GM23338 (cell line): ENCODE results near the gene ADGRG4.

Experiments used
- CREB1 ChIP-seq: fragments of 250-450 bp; sonication (Bioruptor Pico); IDR thresholded peaks from 2 replicates; pipeline ENCODE4 v1.5.0; 2020; ENCODE audit warnings: low read depth, mild to moderate bottlenecking, moderate library complexity
- CTCF ChIP-seq, 2 experiments: fragments of 200-600 bp in 1 of 2; sonication (generic) in 1 of 2; conservative IDR thresholded peaks; 2 replicates each; pipeline versions ENCODE4 v1.5.1 to v1.6.1; 2016 to 2017; ENCODE audit warnings: antibody characterized with exemption in 2 of 2, low read depth in 2 of 2, mild to moderate bottlenecking in 2 of 2, moderate library complexity in 1 of 2
- ETS1 ChIP-seq: IDR thresholded peaks from 2 replicates; pipeline ENCODE4 v1.6.1; 2016; ENCODE audit warnings: antibody characterized with exemption
- EZH2 ChIP-seq: fragments of 200-600 bp; sonication (generic); IDR thresholded peaks from one replicate; pipeline ENCODE4 v1.8.0; 2017; ENCODE audit warnings: antibody characterized with exemption, mild to moderate bottlenecking, low read depth; ENCODE audit not compliant: unreplicated experiment
- EZH2phosphoT487 ChIP-seq: fragments of 200-600 bp; sonication (generic); IDR thresholded peaks from one replicate; pipeline ENCODE4 v1.8.1; 2018; ENCODE audit warnings: antibody characterized with exemption; ENCODE audit not compliant: unreplicated experiment
- JUNB ChIP-seq: IDR thresholded peaks from one replicate; pipeline ENCODE4 v1.6.1; 2016; ENCODE audit warnings: antibody characterized with exemption; ENCODE audit not compliant: unreplicated experiment
- NANOG ChIP-seq: IDR thresholded peaks from 2 replicates; pipeline ENCODE4 v1.6.1; 2016; ENCODE audit warnings: antibody characterized with exemption, borderline replicate concordance
- POLR2AphosphoS5 ChIP-seq: IDR thresholded peaks from 2 replicates; pipeline ENCODE4 v1.6.1; 2016; ENCODE audit warnings: antibody characterized with exemption, low read depth
- REST ChIP-seq: IDR thresholded peaks from one replicate; pipeline ENCODE4 v1.6.1; 2018; ENCODE audit warnings: antibody characterized with exemption; ENCODE audit not compliant: unreplicated experiment
- STAT1 ChIP-seq: IDR thresholded peaks from one replicate; pipeline ENCODE4 v1.6.1; 2016; ENCODE audit warnings: antibody characterized with exemption; ENCODE audit not compliant: unreplicated experiment
- ZNF114 ChIP-seq: fragments of 250-450 bp; sonication (Bioruptor Pico); IDR thresholded peaks from 2 replicates; pipeline ENCODE4 v1.5.0; 2020; ENCODE audit warnings: mild to moderate bottlenecking, moderate library complexity
- ZNF331 ChIP-seq: fragments of 250-450 bp; sonication (Bioruptor Pico); IDR thresholded peaks from 2 replicates; pipeline ENCODE4 v1.5.0; 2020; ENCODE audit warnings: low read depth, mild to moderate bottlenecking, moderate library complexity
- ZNF462 ChIP-seq: fragments of 250-450 bp; sonication (Bioruptor Pico); IDR thresholded peaks from 2 replicates; pipeline ENCODE4 v1.5.0; 2020; ENCODE audit warnings: mild to moderate bottlenecking, moderate library complexity

GRCh38 chrX:136347706-136348105 is 46.9 kb downstream of the ADGRG4 start:
- TF ChIP-seq CREB1 (no peak), CTCF (conservative IDR thresholded peaks at IDR 0.05; ENCODE audit: low read depth in 2 of 2) (no peak), NANOG (no peak), REST (no peak), POLR2AphosphoS5 (no peak), EZH2phosphoT487 (no peak), JUNB (no peak), EZH2 (no peak), ETS1 (no peak), STAT1 (no peak), ZNF331 (CRISPR knock-in tag) (no peak), ZNF114 (CRISPR knock-in tag) (no peak), ZNF462 (CRISPR knock-in tag) (no peak)
